GM12878 (cell line): ENCODE measurements around the gene ATOSB.

Experiments used
- CREB1 ChIP-seq: IDR thresholded peaks from 2 replicates; pipeline ENCODE4 v1.6.1; 2012; ENCODE audit warnings: low read depth, mild to moderate bottlenecking, inconsistent platforms
- CUX1 ChIP-seq: IDR thresholded peaks from 2 replicates; pipeline ENCODE4 v1.6.1; 2012; ENCODE audit warnings: improper control_type of control experiment, low read depth, low read length; ENCODE audit not compliant: insufficient replicate concordance
- EGR1 ChIP-seq, 2 experiments: IDR thresholded peaks; 1 replicate in 1 of 2; 2 replicates in 1 of 2; pipeline ENCODE4 v1.6.1; 2011 to 2012; ENCODE audit warnings: low read depth in 2 of 2, low read length in 2 of 2, borderline replicate concordance in 1 of 2, mild to moderate bottlenecking in 1 of 2, moderate library complexity in 1 of 2
- EP300 ChIP-seq, 2 experiments: fragments of 150-350 bp in 1 of 2; IDR thresholded peaks; 2 replicates each; pipeline ENCODE4 v1.6.1; 2011 to 2012; ENCODE audit warnings: low read depth in 2 of 2, low read length in 2 of 2, borderline replicate concordance in 1 of 2, improper control_type of control experiment in 1 of 2, inconsistent platforms in 1 of 2; ENCODE audit not compliant: control insufficient read depth in 1 of 2
- KDM1A ChIP-seq: fragments of 200-600 bp; sonication (generic); IDR thresholded peaks from 2 replicates; pipeline ENCODE4 v1.6.1; 2016; ENCODE audit warnings: borderline replicate concordance
- MAX ChIP-seq: IDR thresholded peaks from 2 replicates; pipeline ENCODE4 v1.6.1; 2012; ENCODE audit warnings: low read depth, low read length, improper control_type of control experiment
- NRF1 ChIP-seq: conservative IDR thresholded peaks from 2 replicates; pipeline ENCODE4 v1.6.1; 2011; ENCODE audit warnings: mild to moderate bottlenecking, low read depth, low read length, improper control_type of control experiment
- POLR2A ChIP-seq: IDR thresholded peaks from 2 replicates; pipeline ENCODE4 v1.6.1; 2011; ENCODE audit warnings: low read depth, mild to moderate bottlenecking, low read length
- POLR2AphosphoS5 ChIP-seq: IDR thresholded peaks from 2 replicates; pipeline ENCODE4 v1.6.1; 2011; ENCODE audit warnings: mild to moderate bottlenecking, low read length, inconsistent platforms
- PRDM15 ChIP-seq: fragments of 450-650 bp; formaldehyde crosslinking; IDR thresholded peaks from 2 replicates; pipeline ENCODE4 v1.4.0; 2020; ENCODE audit warnings: mild to moderate bottlenecking, moderate library complexity
- RFX5 ChIP-seq: IDR thresholded peaks from 2 replicates; pipeline ENCODE4 v1.6.1; 2011; ENCODE audit warnings: low read depth, low read length, improper control_type of control experiment
- SRF ChIP-seq, 2 experiments: IDR thresholded peaks; 2 replicates each; pipeline ENCODE4 v1.6.1; 2011; ENCODE audit warnings: low read depth in 2 of 2, low read length in 2 of 2, mild to moderate bottlenecking in 1 of 2, moderate library complexity in 1 of 2

- TF ChIP-seq MAX (no peak), POLR2A (peak; percentile 42; the same call in 1 of the 2 replicates), RFX5 (no peak), CUX1 (no peak), PRDM15 (CRISPR knock-in tag) (no peak), EGR1 (IDR thresholded peaks at IDR 0.05; ENCODE audit: borderline replicate concordance in 1 of 2, low read depth in 2 of 2, low read length in 2 of 2) (no peak), POLR2AphosphoS5 (no peak), EP300 (IDR thresholded peaks at IDR 0.05; ENCODE audit: borderline replicate concordance in 1 of 2, control insufficient read depth in 1 of 2, low read depth in 2 of 2, low read length in 2 of 2) (no peak), CREB1 (no peak), SRF (IDR thresholded peaks at IDR 0.05; ENCODE audit: low read depth in 2 of 2, low read length in 2 of 2) (no peak), KDM1A (no peak), NRF1 (no peak)
These were observed 56.2 kb downstream of the ATOSB start for GRCh38 chr9:35059438-35059837.
